Muscle of leg (tissue), 11 donors: ENCODE results near the gene PITRM1. TPM values are rescaled to one million over a fixed set of nuclear protein-coding genes. Genes with fewer than 3 reads are reported as not detected.
"Not testable (repeated sequence)": the region's sequence is repeated elsewhere in the genome, so short reads cannot be mapped to it uniquely, and the experiment has no call there.

Source experiments
- DNase-seq: peaks from one replicate; pipeline ENCODE4 v3.0.0; 2013
- H3K27ac ChIP-seq: one replicate; pipeline ENCODE4 v1.5.1; 2013; ENCODE audit warnings: mild to moderate bottlenecking, low read length, control low read depth
- H3K27me3 ChIP-seq: one replicate; pipeline ENCODE4 v1.6.1; 2013; ENCODE audit warnings: low read length; ENCODE audit not compliant: control insufficient read depth, insufficient read depth
- H3K36me3 ChIP-seq: one replicate; pipeline ENCODE4 v1.6.1; 2013; ENCODE audit warnings: low read length; ENCODE audit not compliant: control insufficient read depth, insufficient read depth
- H3K4me1 ChIP-seq: one replicate; pipeline ENCODE4 v1.6.1; 2013; ENCODE audit warnings: low read length; ENCODE audit not compliant: control insufficient read depth, insufficient read depth
- H3K4me3 ChIP-seq: one replicate; pipeline ENCODE4 v1.5.1; 2013; ENCODE audit warnings: low read length, control low read depth
- H3K9me3 ChIP-seq: replicated peaks from 2 replicates; pipeline ENCODE4 v1.6.1; 2013; ENCODE audit warnings: low read depth, low read length; ENCODE audit not compliant: control insufficient read depth
- WGBS: methylation state at CpG from one replicate; pipeline ENCODE4 v1.1.5; 2013; ENCODE audit warnings: missing lambda C conversion rate; ENCODE audit not compliant: insufficient coverage; 5-methylcytosine and 5-hydroxymethylcytosine counted together
- polyA plus RNA-seq, 8 donors: library from polyadenylated mRNA; unstranded; fragments of 120-200 nt; gene quantifications; one replicate each; pipeline versions ENCODE4 v1.2.1 to v1.2.3, GENCODE V29; 2013; ENCODE audit warnings: inconsistent platforms in 1 of 8, low replicate concordance in 1 of 8; ENCODE audit not compliant: insufficient read length in 8 of 8, insufficient read depth in 1 of 8
- total RNA-seq: library from RNA; stranded (reverse); fragments of 120-200 nt; gene quantifications from one replicate; pipeline ENCODE4 v1.2.4, GENCODE V29; 2013

Gene PITRM1
- total and polyA plus RNA-seq, 9 donors = 44.0 to 69.8 (median 55.2) TPM

DNA sequence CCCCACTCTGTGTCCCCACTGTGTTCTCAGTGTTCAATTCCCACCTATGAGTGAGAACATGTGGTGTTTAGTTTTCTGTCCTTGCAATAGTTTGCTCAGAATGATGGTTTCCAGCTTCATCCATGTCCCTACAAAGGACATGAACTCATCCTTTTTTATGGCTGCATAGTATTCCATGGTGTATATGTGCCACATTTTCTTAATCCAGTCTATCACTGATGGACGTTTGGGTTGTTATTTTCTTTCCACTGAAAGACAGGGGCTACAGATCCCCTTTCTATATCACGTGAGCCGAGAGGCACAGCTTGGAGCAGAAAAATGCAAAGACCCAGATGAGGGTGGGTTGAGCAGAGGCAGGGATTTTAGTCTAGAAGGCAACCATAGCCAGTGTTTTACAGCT lies 14.6 kb upstream of the PITRM1 start:
- WGBS = 100% methylated on average over 2 of the region's 3 CpGs
- H3K27ac ChIP-seq, H3K9me3 ChIP-seq, H3K36me3 ChIP-seq, DNase-seq, H3K4me1 ChIP-seq, H3K4me3 ChIP-seq, H3K27me3 ChIP-seq: not testable (repeated sequence)

DNA sequence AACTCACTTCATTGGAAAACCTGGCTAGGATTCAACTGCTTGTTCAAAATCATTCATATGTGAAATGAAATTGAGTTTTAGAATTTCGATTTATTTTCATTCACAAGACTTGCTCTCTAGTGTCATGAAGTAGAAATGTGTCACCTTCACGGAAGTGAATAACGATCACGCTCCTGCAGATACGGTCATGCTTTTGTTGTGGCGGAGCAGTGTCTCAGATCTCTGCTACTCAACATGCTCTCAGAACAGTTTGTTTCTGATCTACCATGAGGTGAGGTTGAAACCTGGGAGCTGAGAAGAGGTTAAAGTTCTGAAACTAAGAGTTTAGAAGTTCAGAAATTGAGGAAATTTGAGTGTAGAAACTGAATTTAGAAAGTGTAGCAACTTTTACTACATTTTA lies 13.8 kb upstream of the PITRM1 start:
- WGBS = no CpG with 5 or more reads among the region's 6 CpGs

DNA sequence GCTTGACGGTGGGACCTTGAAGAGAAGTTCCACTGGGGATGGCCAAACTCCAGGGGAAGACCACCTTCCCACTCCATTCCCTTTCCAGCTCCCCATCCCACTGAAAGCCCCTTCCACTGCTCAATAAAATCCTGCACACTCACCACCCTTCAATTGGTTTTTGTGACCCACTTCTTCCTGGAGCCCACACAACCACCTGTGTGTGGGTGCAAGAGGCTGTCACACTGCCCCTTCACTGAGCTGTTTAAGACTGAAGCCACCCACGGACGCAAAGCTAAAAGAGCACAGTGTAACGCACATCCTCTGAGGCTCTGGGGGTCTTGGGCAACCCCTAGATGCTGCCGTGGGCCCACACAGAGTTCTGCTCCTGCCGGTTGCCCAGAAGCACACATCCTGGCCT lies 12.8 kb upstream of the PITRM1 start:
- DNase-seq = no peak
- H3K9me3 ChIP-seq = no peaks in the 10 kb centered on the region
- H3K36me3 ChIP-seq = no peaks in the 10 kb centered on the region
- no peak overlapping the region for H3K27ac ChIP-seq
- no peak overlapping the region for H3K4me3 ChIP-seq
- no peaks in the 10 kb centered on the region for H3K27me3 ChIP-seq
- WGBS = 91% methylated on average over 6 of the region's 6 CpGs
- H3K4me1 ChIP-seq = no peaks in the 10 kb centered on the region

More for the DNA sequence above, 13.8 kb upstream of the PITRM1 start:
- H3K36me3 ChIP-seq = no peaks in the 10 kb centered on the region
- DNase-seq = no peak
- no peak overlapping the region for H3K4me3 ChIP-seq
- H3K4me1 ChIP-seq = no peaks in the 10 kb centered on the region
- H3K27ac ChIP-seq = no peak overlapping the region
- no peaks in the 10 kb centered on the region for H3K27me3 ChIP-seq
- H3K9me3 ChIP-seq = no peaks in the 10 kb centered on the region

DNA sequence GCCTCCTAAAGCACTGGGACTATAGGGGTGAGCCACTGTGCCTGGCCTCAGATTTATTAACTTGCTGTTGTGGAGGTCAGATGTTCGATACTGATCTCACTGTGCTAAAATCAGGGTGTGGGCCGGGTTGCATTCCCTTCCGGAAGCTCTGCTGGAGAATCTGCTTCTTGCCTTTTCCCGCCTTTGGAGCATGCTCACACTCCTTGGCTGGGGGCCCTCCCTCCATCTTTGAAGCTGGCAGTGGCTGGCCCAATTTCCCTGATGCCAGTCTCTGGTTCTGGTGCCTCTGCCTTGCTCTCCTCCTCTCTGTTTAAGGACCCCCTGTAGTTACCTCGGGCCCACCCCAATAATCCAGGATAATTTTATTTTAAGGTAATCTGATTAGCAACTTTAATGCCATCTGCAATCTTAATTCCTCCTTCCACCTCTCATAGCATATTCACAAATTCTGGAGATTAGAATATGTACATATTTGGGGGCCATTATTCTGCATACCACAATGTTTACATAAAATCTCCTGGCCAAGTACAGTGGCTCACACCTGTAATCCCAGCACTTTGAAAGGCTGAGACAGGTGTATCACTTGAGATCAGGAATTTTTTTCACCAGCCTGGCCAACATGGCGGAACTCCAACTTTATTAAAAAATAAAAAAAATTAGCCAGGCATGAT lies 7.9 kb upstream of the PITRM1 start:
- no peak overlapping the region for H3K4me3 ChIP-seq
- H3K27me3 ChIP-seq = no peaks in the 10 kb centered on the region
- no peaks in the 10 kb centered on the region for H3K9me3 ChIP-seq
- no peak overlapping the region for H3K27ac ChIP-seq
- H3K4me1 ChIP-seq = no peaks in the 10 kb centered on the region
- DNase-seq = no peak
- no peaks in the 10 kb centered on the region for H3K36me3 ChIP-seq
- WGBS = 73% methylated on average over 4 of the region's 6 CpGs

DNA sequence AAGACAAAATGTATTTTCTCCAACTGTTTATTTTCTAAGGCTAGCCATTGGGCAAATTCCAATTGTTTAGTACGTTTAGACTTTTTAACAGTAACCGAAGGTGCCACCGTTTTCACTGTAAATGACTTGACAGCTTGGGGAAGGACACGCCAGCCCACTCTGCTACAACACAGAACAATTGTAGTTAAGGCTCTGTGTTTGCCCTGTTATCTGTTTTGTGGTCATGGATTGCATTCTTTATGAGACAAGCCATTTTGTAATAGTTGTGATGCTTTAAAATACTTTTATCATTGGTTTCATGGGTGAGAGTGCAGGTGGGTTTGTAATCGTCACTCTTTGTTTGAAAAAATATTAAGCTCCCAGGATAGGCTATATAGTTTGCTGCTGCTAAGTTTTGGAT lies 6.6 kb upstream of the PITRM1 start:
- 88% methylated on average over 2 of the region's 5 CpGs for WGBS
- Histone ChIP-seq H3K27me3 (no peaks in the 10 kb centered on the region), H3K9me3 (no peaks in the 10 kb centered on the region), H3K4me1 (no peaks in the 10 kb centered on the region), H3K36me3 (no peaks in the 10 kb centered on the region), H3K27ac (no peak overlapping the region), H3K4me3 (no peak overlapping the region)
- no peak for DNase-seq

DNA sequence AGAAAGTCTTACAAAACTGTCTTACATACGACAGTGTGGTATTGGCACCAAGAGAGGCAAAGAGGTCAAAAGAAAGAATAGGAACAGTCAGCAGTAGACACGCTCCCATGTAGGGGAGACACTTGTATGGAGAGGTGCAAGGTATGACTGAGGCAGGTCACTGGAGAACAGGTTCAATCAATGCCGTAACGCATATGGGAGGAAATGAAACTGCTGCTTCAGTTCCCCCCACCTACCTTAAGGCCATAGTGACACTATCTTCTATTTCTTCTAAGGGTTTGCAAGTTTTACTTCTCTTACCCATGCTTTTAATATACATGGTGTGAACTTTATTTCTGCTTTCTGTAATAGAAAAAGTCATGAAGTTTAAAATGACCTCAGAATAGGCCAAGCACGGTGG lies 5.5 kb upstream of the PITRM1 start:
- H3K36me3 ChIP-seq = no peaks in the 10 kb centered on the region
- H3K4me1 ChIP-seq = peaks cover 2% of the 10 kb centered on the region
- H3K27me3 ChIP-seq = no peaks in the 10 kb centered on the region
- DNase-seq = no peak
- WGBS = 85% methylated on average over 2 of the region's 5 CpGs
- H3K4me3 ChIP-seq = no peak overlapping the region
- no peak overlapping the region for H3K27ac ChIP-seq
- H3K9me3 ChIP-seq = no peaks in the 10 kb centered on the region

DNA sequence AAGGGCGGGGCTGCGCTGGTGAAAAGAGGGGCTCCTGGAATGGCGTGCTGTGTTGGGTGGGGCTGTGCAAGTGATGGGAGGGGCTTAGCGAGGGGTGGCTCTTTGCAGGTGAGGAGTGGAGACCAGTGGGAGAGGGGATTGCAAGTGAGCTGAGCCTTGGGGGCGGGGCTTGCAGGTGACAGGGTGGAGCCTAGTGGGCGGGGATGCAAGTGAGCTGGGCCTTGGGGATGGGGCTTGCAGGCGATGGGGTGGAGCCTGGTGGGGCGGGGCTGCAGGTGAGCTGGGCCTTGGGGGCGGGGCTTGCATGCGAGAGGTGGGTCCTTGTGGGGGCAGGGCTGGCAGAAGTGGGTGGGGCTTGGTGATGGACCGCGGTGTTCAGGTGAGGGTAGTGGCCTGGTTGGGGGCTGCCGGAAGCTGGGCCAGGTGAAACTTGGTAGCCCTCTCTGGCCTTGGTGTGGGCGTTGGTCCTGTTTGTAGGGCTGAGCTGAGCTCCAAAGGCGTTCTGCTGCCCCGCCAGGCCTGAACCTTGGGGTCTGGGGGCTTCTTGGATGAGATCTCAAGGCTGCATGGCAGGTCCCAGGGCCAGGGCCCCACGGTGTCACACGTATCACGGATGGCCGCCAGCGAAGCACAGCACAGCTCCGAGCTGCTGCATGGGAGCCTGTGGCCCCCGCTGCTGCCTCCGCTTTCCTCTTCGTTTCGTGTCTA lies 743 bp upstream of the PITRM1 start:
- no peak overlapping the region for H3K27ac ChIP-seq
- H3K4me1 ChIP-seq = peaks cover 24% of the 10 kb centered on the region
- peak overlapping the region; percentile 38 for H3K4me3 ChIP-seq
- peak; percentile 43 for DNase-seq
- peaks cover 13% of the 10 kb centered on the region for H3K36me3 ChIP-seq
- no peaks in the 10 kb centered on the region for H3K27me3 ChIP-seq
- no peaks in the 10 kb centered on the region for H3K9me3 ChIP-seq
- WGBS = 43% methylated on average over 25 of the region's 26 CpGs

DNA sequence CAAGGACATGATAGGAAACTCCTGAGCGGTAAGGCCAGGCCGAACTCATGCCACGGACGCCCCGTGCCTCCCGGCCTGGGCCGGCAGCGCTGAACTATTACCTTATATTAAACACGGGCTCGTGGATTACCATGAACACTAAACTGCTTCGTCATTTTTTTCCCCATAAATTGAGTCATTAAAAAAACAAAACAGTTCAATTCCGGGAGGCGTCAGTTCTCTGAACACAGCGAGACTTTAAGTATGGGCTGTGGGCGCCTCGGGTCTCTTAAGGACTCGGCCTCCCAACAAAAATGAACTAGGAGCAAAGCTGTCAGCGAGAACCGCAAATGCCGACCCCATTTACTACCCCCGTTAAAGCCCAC lies 519 bp downstream of the PITRM1 start:
- peaks cover 24% of the 10 kb centered on the region for H3K4me1 ChIP-seq
- peak overlapping the region; percentile 84 for H3K27ac ChIP-seq
- peak overlapping the region; percentile 75 for H3K4me3 ChIP-seq
- peaks cover 26% of the 10 kb centered on the region for H3K36me3 ChIP-seq
- no peaks in the 10 kb centered on the region for H3K27me3 ChIP-seq
- H3K9me3 ChIP-seq = no peaks in the 10 kb centered on the region
- WGBS = 0% methylated on average over 21 of the region's 21 CpGs
- no peak for DNase-seq

DNA sequence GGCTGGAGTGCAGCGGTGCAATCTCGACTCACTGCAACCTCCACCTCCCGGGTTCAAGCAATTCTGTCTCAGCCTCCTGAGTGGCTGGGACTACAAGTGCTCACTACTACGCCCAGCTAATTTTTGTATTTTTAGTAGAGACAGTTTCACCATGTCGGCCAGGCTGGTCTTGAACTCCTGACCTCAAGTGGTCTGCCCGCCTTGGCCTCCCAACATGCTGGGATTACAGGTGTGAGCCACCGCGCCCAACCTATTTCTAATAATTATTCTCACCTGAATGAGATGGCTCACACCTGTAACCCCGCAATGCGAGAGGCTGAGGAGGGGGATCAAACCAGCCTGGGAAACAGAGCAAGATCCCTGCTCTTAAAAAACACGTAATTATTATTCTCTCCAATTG lies 1.1 kb downstream of the PITRM1 start:
- DNase-seq, H3K9me3 ChIP-seq, H3K27me3 ChIP-seq, H3K27ac ChIP-seq: not testable (repeated sequence)
- H3K36me3 ChIP-seq = peaks cover 32% of the 10 kb centered on the region
- 88% methylated on average over 5 of the region's 11 CpGs for WGBS
- H3K4me3 ChIP-seq = peak overlapping the region; percentile 75
- peaks cover 24% of the 10 kb centered on the region for H3K4me1 ChIP-seq

DNA sequence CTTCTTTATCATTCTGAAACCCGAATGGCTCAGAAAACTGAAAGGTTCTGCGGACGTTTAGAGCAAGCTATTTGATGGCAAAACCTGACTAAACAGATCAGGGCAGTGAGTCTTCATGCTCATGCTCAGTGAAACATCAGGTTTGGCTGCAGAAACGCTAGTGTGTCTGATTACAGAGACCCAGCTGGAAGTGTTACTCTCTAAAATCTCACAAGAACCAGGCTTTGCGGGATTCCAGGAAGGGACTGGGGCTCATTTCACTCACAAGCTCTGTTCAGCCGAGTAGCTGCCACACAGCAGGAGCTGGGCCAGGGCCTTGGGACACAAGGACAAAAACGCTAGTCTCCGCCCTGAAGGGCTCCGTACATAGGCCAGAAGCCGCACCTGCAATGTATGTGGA lies 2.9 kb downstream of the PITRM1 start:
- Histone ChIP-seq H3K9me3 (no peaks in the 10 kb centered on the region), H3K4me3 (no peak overlapping the region), H3K36me3 (peaks cover 50% of the 10 kb centered on the region), H3K27ac (peak overlapping the region; percentile 88), H3K4me1 (peaks cover 24% of the 10 kb centered on the region), H3K27me3 (no peaks in the 10 kb centered on the region)
- 75% methylated on average over 7 of the region's 10 CpGs for WGBS
- peak; percentile 46 for DNase-seq
